ENCODE results near the gene HPGDS. TPM values are rescaled to one million over a fixed set of nuclear protein-coding genes. Genes with fewer than 3 reads are reported as not detected.

Gene HPGDS
- total RNA-seq, 1 experiment from 2014 or later = not detected

DNA sequence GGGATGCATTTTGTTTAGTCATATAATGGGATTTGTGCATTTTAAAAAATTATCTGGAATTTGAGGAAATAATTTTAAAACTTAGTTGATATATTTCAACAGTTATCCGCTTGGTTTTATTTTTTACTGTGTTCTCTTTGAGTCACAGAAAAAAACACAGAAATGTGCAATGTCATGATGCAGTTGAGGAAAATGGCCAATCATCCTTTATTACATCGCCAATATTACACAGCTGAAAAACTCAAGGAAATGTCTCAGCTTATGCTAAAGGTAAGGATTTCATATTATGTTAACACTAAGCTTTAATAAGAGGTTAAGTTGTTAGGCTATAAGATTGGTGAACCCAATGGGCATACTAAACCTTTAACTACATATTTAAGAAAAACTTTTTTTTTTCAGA lies 63.9 kb downstream of the HPGDS start:
- Histone ChIP-seq H3K27me3 (ENCODE audit: low read length) (no peaks in the 10 kb centered on the region), H3K4me2 (ENCODE audit: low read length) (no peak overlapping the region), H3K9me2 (replicated peaks; ENCODE audit: low read length) (no peaks in the 10 kb centered on the region), H3K36me3 (ENCODE audit: low read depth, low read length) (peaks cover 22% of the 10 kb centered on the region; the same call in 1 of the 2 replicates), H3K79me2 (ENCODE audit: low read length) (no peaks in the 10 kb centered on the region), H4K20me1 (ENCODE audit: low read length) (no peaks in the 10 kb centered on the region), H3K4me3 (ENCODE audit: low read length) (no peak overlapping the region), H2AFZ (ENCODE audit: low read length) (no peak overlapping the region), H3K9ac (ENCODE audit: low read length) (no peak overlapping the region), H3F3A (ENCODE audit: low read length, unreplicated experiment) (no peaks in the 10 kb centered on the region), H3K27ac (ENCODE audit: low read length) (no peak overlapping the region), H3K4me1 (ENCODE audit: insufficient read depth, low read length) (no peaks in the 10 kb centered on the region), H3K9me3 (ENCODE audit: low read length) (no peaks in the 10 kb centered on the region)
- POLR2A ChIA-PET (ENCODE audit: unreplicated experiment) = no interaction called here
- BruUV-seq (replicated peaks) = no TSS peak
- ATAC-seq (no peak), DNase-seq (no peak)
- intact Hi-C loops (cut with micrococcal nuclease) = no loop called here
- TF ChIP-seq EZH2 (IDR thresholded peaks at IDR 0.05; ENCODE audit: low read length, unreplicated experiment) = no peak
- no peak for TF ChIP-seq EZH2phosphoT487 (IDR thresholded peaks at IDR 0.05; ENCODE audit: borderline replicate concordance, low read length)
- TF ChIP-seq, protein P1, sequence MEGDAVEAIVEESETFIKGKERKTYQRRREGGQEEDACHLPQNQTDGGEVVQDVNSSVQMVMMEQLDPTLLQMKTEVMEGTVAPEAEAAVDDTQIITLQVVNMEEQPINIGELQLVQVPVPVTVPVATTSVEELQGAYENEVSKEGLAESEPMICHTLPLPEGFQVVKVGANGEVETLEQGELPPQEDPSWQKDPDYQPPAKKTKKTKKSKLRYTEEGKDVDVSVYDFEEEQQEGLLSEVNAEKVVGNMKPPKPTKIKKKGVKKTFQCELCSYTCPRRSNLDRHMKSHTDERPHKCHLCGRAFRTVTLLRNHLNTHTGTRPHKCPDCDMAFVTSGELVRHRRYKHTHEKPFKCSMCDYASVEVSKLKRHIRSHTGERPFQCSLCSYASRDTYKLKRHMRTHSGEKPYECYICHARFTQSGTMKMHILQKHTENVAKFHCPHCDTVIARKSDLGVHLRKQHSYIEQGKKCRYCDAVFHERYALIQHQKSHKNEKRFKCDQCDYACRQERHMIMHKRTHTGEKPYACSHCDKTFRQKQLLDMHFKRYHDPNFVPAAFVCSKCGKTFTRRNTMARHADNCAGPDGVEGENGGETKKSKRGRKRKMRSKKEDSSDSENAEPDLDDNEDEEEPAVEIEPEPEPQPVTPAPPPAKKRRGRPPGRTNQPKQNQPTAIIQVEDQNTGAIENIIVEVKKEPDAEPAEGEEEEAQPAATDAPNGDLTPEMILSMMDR (conservative IDR thresholded peaks at IDR 0.05; ENCODE audit: low read depth, low read length) = no peak
- CTCF ChIA-PET = no interaction called here

DNA sequence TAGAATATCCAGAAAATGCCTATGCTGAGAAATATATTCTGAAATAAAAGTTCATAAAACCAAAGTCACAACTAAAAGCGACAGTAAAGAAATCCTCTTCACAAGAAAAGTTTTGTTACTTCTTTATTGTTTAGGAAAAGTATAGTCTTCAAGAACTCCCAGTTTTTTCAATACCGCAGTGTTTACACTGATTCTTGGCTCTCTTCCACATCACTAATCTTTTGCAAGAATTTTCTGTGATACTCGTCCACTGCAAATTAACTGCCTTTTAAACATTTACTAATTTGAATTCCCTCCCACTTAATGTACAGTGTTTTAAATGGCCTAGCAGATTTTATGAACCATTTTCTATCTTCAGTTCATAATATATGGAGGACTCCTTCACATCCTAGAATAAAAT lies 65.1 kb downstream of the HPGDS start:
- no peaks in the 10 kb centered on the region for H3K27me3 ChIP-seq (ENCODE audit: low read length)
- no peak for TF ChIP-seq EZH2phosphoT487 (IDR thresholded peaks at IDR 0.05; ENCODE audit: borderline replicate concordance, low read length)
- TF ChIP-seq, protein P1 (conservative IDR thresholded peaks at IDR 0.05; ENCODE audit: low read depth, low read length) = no peak
- no peak for TF ChIP-seq EZH2 (IDR thresholded peaks at IDR 0.05; ENCODE audit: low read length, unreplicated experiment)
- no peak overlapping the region for H2AFZ ChIP-seq (ENCODE audit: low read length)
- intact Hi-C loops (cut with micrococcal nuclease) = no loop called here
- no peak overlapping the region for H3K4me2 ChIP-seq (ENCODE audit: low read length)
- H3F3A ChIP-seq (ENCODE audit: low read length, unreplicated experiment) = no peaks in the 10 kb centered on the region
- ChIA-PET CTCF (no interaction called here), POLR2A (ENCODE audit: unreplicated experiment) (no interaction called here)
- H3K27ac ChIP-seq (ENCODE audit: low read length) = no peak overlapping the region
- no peaks in the 10 kb centered on the region for H3K9me2 ChIP-seq (replicated peaks; ENCODE audit: low read length)
- no peaks in the 10 kb centered on the region for H4K20me1 ChIP-seq (ENCODE audit: low read length)
- no TSS peak for BruUV-seq (replicated peaks)
- H3K4me3 ChIP-seq (ENCODE audit: low read length) = no peak overlapping the region
- H3K4me1 ChIP-seq (ENCODE audit: insufficient read depth, low read length) = no peaks in the 10 kb centered on the region
- peaks cover 12% of the 10 kb centered on the region; the same call in 1 of the 2 replicates for H3K36me3 ChIP-seq (ENCODE audit: low read depth, low read length)
- no peak for ATAC-seq
- DNase-seq = no peak
- H3K9me3 ChIP-seq (ENCODE audit: low read length) = no peaks in the 10 kb centered on the region
- H3K9ac ChIP-seq (ENCODE audit: low read length) = no peak overlapping the region
- H3K79me2 ChIP-seq (ENCODE audit: low read length) = no peaks in the 10 kb centered on the region

DNA sequence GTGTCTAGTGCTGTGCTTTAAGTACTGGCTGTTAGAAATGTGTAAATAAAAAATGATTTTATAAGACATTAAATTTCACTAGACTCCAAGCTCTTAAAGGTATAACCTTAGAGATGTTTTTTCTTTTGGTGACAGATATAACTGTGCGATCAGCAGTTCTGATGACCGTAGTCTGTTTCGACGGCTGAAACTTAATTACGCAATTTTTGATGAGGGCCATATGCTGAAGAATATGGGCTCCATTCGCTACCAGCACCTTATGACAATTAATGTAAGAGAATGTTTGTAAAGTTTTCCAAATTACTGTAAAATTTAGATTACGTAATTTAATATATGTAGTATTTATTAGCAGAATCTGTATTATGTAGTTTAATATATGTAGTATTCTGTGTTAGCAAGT lies 66.4 kb downstream of the HPGDS start:
- Histone ChIP-seq H3K27ac (ENCODE audit: low read length) (no peak overlapping the region), H3K4me1 (ENCODE audit: insufficient read depth, low read length) (no peaks in the 10 kb centered on the region), H3K27me3 (ENCODE audit: low read length) (no peaks in the 10 kb centered on the region), H3K36me3 (ENCODE audit: low read depth, low read length) (peaks cover 12% of the 10 kb centered on the region; the same call in 1 of the 2 replicates), H2AFZ (ENCODE audit: low read length) (no peak overlapping the region), H3K79me2 (ENCODE audit: low read length) (no peaks in the 10 kb centered on the region), H3K4me2 (ENCODE audit: low read length) (no peak overlapping the region), H3K4me3 (ENCODE audit: low read length) (no peak overlapping the region), H3K9ac (ENCODE audit: low read length) (no peak overlapping the region), H3K9me2 (replicated peaks; ENCODE audit: low read length) (no peaks in the 10 kb centered on the region), H3K9me3 (ENCODE audit: low read length) (no peaks in the 10 kb centered on the region), H4K20me1 (ENCODE audit: low read length) (no peaks in the 10 kb centered on the region), H3F3A (ENCODE audit: low read length, unreplicated experiment) (no peaks in the 10 kb centered on the region)
- ATAC-seq (no peak), DNase-seq (no peak)
- intact Hi-C loops (cut with micrococcal nuclease) = no loop called here
- TF ChIP-seq EZH2phosphoT487 (IDR thresholded peaks at IDR 0.05; ENCODE audit: borderline replicate concordance, low read length) (no peak), EZH2 (IDR thresholded peaks at IDR 0.05; ENCODE audit: low read length, unreplicated experiment) (no peak)
- TF ChIP-seq, protein P1 (conservative IDR thresholded peaks at IDR 0.05; ENCODE audit: low read depth, low read length) = no peak
- BruUV-seq (replicated peaks) = no TSS peak
- CTCF ChIA-PET = no interaction called here
- POLR2A ChIA-PET (ENCODE audit: unreplicated experiment) = no interaction called here
